Hematopoietic multipotent progenitor cell treated with erythropoietin and hydrocortisone succinate and interleukin-3 and kit ligand, for 6 days (in vitro differentiated cells): ENCODE data around the gene NIN.

Experiments used
- DNase-seq: peaks from one replicate; pipeline ENCODE4 v3.0.0-alpha.2; 2015

NIN gene

GRCh38 chr14:50790589-50790988 lies 40.4 kb downstream of the NIN start:
- DNase-seq, result no peak

- DNase-seq, result no peak
Observed at GRCh38 chr14:50786751-50787464, 44.1 kb downstream of the NIN start.

GRCh38 chr14:50785457-50786063 lies 45.4 kb downstream of the NIN start:
- no peak for DNase-seq

- DNase-seq, result no peak
Observed at GRCh38 chr14:50784683-50785456, 46.1 kb downstream of the NIN start.

- DNase-seq, result no peak
Observed at GRCh38 chr14:50783563-50783962, 47.4 kb downstream of the NIN start.

GRCh38 chr14:50780393-50780792 lies 50.6 kb downstream of the NIN start:
- DNase-seq, result no peak

GRCh38 chr14:50778721-50779483 lies 52.1 kb downstream of the NIN start:
- DNase-seq, result no peak

- no peak for DNase-seq
Observed at GRCh38 chr14:50776522-50776921, 54.4 kb downstream of the NIN start.

- DNase-seq, result no peak
Observed at GRCh38 chr14:50775357-50775756, 55.6 kb downstream of the NIN start.

- no peak for DNase-seq
Observed at GRCh38 chr14:50774542-50775267, 56.3 kb downstream of the NIN start.

- peak; percentile 61 for DNase-seq
Observed at GRCh38 chr14:50773632-50774541, 57.1 kb downstream of the NIN start.

GRCh38 chr14:50772412-50772811 lies 58.5 kb downstream of the NIN start:
- no peak for DNase-seq

- DNase-seq, result no peak
Observed at GRCh38 chr14:50770586-50770985, 60.4 kb downstream of the NIN start.

- DNase-seq, result no peak
Observed at GRCh38 chr14:50769863-50770500, 61.0 kb downstream of the NIN start.

GRCh38 chr14:50768680-50769079 lies 62.3 kb downstream of the NIN start:
- no peak for DNase-seq

GRCh38 chr14:50766338-50766886 lies 64.5 kb downstream of the NIN start:
- no peak for DNase-seq

GRCh38 chr14:50763382-50764007 lies 67.5 kb downstream of the NIN start:
- no peak for DNase-seq

- no peak for DNase-seq
Observed at GRCh38 chr14:50762931-50763300, 68.0 kb downstream of the NIN start.

- DNase-seq, result no peak
Observed at GRCh38 chr14:50762001-50762930, 68.7 kb downstream of the NIN start.
